ENCODE data around the gene COLGALT1. TPM values are rescaled to one million over a fixed set of nuclear protein-coding genes. Genes with fewer than 3 reads are reported as not detected.
"Not testable (repeated sequence)": the region's sequence is repeated elsewhere in the genome, so short reads cannot be mapped to it uniquely, and the experiment has no call there.

COLGALT1 gene
- total RNA-seq, 4 donors from 2014 or later = 54.2 to 92.6 (median 61.5) TPM

DNA sequence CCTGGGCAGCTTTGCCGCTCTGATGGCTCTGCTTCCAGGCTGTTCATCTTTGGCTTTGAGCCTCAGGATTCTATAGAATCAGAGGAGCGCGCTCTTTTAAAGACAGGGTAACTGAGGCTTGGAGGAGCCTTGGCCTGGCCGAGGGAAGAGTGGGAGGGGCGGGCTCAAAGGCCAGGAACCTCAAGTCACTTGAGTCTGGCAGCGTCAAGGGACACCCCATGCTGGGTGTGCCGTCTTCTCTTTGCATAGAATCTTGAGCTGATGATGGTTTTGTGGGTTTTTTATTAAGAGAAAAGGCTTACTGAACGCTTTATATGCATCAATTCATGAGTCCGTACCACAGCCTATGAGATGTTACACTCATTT is 42.9 kb upstream of the COLGALT1 start:
- Histone ChIP-seq H3K36me3 (peaks cover 12 to 24% (median 18%) of the 10 kb centered on the region in 4 donors), H3K4me3 (peak overlapping the region; percentile 74 to 99 (median 94)), H3K4me1 (peaks cover 17 to 53% (median 45%) of the 10 kb centered on the region in 4 donors), H3K9me3 (peaks cover 0 to 6% (median 2%) of the 10 kb centered on the region in 4 donors), H3K27me3 (peaks cover 0 to 4% (median 0%) of the 10 kb centered on the region in 4 donors), H3K27ac (replicated peaks in 1 of 4) (peak overlapping the region; percentile 98 to 100 (median 99))
- 55% methylated on average over 9 of the region's 9 CpGs for WGBS
- TF ChIP-seq EP300 (IDR thresholded peaks at IDR 0.05) (no peak), POLR2A (IDR thresholded peaks at IDR 0.05; ENCODE audit: low read depth) (no peak), POLR2AphosphoS5 (IDR thresholded peaks at IDR 0.05) (no peak)
- TF ChIP-seq, protein P1, sequence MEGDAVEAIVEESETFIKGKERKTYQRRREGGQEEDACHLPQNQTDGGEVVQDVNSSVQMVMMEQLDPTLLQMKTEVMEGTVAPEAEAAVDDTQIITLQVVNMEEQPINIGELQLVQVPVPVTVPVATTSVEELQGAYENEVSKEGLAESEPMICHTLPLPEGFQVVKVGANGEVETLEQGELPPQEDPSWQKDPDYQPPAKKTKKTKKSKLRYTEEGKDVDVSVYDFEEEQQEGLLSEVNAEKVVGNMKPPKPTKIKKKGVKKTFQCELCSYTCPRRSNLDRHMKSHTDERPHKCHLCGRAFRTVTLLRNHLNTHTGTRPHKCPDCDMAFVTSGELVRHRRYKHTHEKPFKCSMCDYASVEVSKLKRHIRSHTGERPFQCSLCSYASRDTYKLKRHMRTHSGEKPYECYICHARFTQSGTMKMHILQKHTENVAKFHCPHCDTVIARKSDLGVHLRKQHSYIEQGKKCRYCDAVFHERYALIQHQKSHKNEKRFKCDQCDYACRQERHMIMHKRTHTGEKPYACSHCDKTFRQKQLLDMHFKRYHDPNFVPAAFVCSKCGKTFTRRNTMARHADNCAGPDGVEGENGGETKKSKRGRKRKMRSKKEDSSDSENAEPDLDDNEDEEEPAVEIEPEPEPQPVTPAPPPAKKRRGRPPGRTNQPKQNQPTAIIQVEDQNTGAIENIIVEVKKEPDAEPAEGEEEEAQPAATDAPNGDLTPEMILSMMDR (IDR thresholded peaks at IDR 0.05) = no peak
- intact Hi-C loops (cut with DNase I) = no loop called here
- DNase-seq (ENCODE audit: extremely low spot score) = no peak

DNA sequence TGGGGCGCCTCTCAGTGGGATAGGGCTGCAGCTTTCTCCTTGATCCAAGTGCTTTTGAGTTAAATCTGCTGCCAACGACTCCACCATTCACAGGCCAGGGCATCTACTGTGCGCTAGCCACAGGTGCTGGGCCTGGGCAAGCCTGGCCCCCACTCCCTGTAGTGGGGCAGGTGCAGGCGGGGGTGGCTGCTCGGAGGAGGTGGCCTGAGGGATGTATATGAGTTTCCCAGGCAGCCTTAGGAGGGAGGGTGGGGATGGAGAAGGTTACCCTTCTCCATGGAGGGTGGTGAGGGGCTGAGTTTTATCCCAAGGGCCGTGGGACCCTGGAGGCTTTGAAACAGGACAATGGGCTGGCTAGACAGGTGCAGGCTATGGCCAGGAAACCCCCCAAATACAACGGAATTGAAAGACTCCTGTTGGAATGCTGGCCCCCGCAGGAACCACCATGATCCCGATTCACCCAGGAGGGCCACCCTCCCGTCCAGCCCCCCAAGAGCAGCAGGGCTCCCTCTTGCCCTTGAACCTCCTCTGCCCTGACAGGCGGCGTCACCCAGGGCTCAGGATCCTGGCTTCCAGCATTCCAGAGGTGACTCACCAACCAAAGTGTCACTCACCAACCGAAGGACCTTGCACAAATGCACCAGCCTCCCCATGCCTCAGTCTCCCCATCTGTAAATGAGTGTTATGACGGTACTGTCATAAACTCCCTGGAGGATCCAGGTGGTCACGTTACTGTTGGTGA is 39.9 kb upstream of the COLGALT1 start:
- TF ChIP-seq POLR2A (IDR thresholded peaks at IDR 0.05; ENCODE audit: low read depth) (no peak), EP300 (IDR thresholded peaks at IDR 0.05) (no peak), POLR2AphosphoS5 (IDR thresholded peaks at IDR 0.05) (no peak)
- TF ChIP-seq, protein P1 (IDR thresholded peaks at IDR 0.05) = no peak
- no peak overlapping the region for H3K4me3 ChIP-seq
- intact Hi-C loops (cut with DNase I) = no loop called here
- no peak overlapping the region for H3K27ac ChIP-seq (replicated peaks in 1 of 4)
- no peak for DNase-seq (ENCODE audit: extremely low spot score)
- WGBS = 94% methylated on average over 10 of the region's 15 CpGs
- peaks cover 19 to 52% (median 37%) of the 10 kb centered on the region in 4 donors for H3K36me3 ChIP-seq
- peaks cover 0 to 4% (median 0%) of the 10 kb centered on the region in 4 donors for H3K27me3 ChIP-seq
- peaks cover 9 to 23% (median 18%) of the 10 kb centered on the region in 4 donors for H3K4me1 ChIP-seq
- H3K9me3 ChIP-seq = peaks cover 0 to 16% (median 7%) of the 10 kb centered on the region in 4 donors

DNA sequence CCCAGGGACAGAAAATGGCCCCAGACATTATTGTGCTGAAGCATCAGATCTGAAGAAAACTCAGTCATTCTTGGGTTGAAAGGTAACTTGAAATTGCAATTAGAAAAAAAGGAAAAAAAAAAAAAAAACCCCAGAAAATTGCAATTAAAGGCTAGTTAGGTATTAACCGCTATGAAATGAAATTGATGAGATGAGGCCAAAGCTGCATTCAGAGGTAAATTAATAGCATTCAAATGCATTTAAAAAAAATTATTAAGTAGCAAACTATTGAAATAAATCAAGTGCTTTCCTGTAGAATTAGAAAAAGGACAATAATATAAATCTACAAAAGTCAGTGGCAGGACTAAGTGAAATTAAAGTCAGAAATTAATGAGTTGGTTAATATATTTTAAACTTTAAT is 37.6 kb upstream of the COLGALT1 start:
- H3K9me3 ChIP-seq = peaks cover 0 to 16% (median 7%) of the 10 kb centered on the region in 4 donors
- H3K4me1 ChIP-seq = peaks cover under 1 to 12% (median 7%) of the 10 kb centered on the region in 4 donors
- intact Hi-C loops (cut with DNase I) = no loop called here
- no peaks in the 10 kb centered on the region for H3K27me3 ChIP-seq
- WGBS = 95% methylated on average over 1 of the region's 1 CpG
- H3K36me3 ChIP-seq = peaks cover 19 to 64% (median 47%) of the 10 kb centered on the region in 4 donors
- H3K27ac ChIP-seq (replicated peaks in 1 of 4) = no peak overlapping the region
- TF ChIP-seq POLR2A (IDR thresholded peaks at IDR 0.05; ENCODE audit: low read depth) (no peak), EP300 (IDR thresholded peaks at IDR 0.05) (no peak), POLR2AphosphoS5 (IDR thresholded peaks at IDR 0.05) (no peak)
- TF ChIP-seq, protein P1 (IDR thresholded peaks at IDR 0.05) = no peak
- DNase-seq (ENCODE audit: extremely low spot score) = no peak
- H3K4me3 ChIP-seq = no peak overlapping the region

DNA sequence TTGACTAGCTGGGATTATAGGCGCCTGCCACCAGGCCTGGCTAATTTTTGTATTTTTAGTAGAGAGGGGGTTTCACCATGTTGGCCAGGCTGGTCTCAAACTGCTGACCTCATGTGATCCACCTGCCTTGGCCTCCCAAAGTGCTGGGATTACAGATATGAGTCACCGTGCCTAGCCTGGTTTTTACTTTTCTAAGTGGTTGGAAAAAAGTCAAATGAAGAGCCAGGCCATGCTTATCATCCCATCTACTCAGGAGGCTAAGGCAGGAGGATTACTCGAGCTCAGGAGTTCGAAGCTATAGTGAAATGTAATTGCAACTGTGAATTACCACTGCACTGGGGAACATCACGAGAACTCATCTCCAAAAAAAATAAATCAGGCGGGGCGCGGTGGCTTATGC is 36.8 kb upstream of the COLGALT1 start:
- intact Hi-C loops (cut with DNase I) = not testable (repeated sequence)

DNA sequence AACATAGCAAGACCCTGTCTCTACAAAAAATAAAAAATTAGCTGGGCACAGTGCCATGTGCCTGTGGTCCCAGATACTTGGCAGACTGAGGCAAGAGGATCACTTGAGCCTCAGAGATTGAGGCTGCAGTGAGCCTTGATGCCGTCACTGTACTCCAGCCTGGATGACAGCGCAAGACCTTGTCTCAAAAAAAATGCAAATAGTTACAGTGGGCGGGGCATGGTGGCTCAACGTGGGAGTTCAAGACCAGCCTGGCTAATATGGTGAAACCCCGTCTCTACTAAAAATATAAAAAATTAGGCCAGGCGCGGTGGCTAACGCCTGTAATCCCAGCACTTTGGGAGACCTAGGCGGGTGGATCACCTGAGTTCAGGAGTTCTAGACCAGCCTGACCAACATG is 35.5 kb upstream of the COLGALT1 start:
- no peak for DNase-seq (ENCODE audit: extremely low spot score)
- Histone ChIP-seq H3K27me3 (peaks cover 0 to 14% (median 2%) of the 10 kb centered on the region in 4 donors), H3K9me3 (peaks cover 0 to 16% (median 7%) of the 10 kb centered on the region in 4 donors), H3K36me3 (peaks cover 19 to 64% (median 47%) of the 10 kb centered on the region in 4 donors), H3K27ac (replicated peaks in 1 of 4) (no peak overlapping the region), H3K4me3 (no peak overlapping the region), H3K4me1 (peaks cover 7 to 13% (median 9%) of the 10 kb centered on the region in 4 donors)
- WGBS = 86% methylated on average over 9 of the region's 9 CpGs
- intact Hi-C loops (cut with DNase I) = no loop called here
- TF ChIP-seq, protein P1 (IDR thresholded peaks at IDR 0.05) = no peak
- no peak for TF ChIP-seq EP300 (IDR thresholded peaks at IDR 0.05)
- no peak for TF ChIP-seq POLR2A (IDR thresholded peaks at IDR 0.05; ENCODE audit: low read depth)
- no peak for TF ChIP-seq POLR2AphosphoS5 (IDR thresholded peaks at IDR 0.05)

More for the DNA sequence above, 36.8 kb upstream of the COLGALT1 start:
- not testable (repeated sequence) for H3K27me3 ChIP-seq; H3K27ac ChIP-seq (replicated peaks in 1 of 4); DNase-seq (ENCODE audit: extremely low spot score); H3K4me3 ChIP-seq
- H3K36me3 ChIP-seq = peaks cover 19 to 64% (median 47%) of the 10 kb centered on the region in 4 donors
- H3K9me3 ChIP-seq = peaks cover 0 to 16% (median 7%) of the 10 kb centered on the region in 4 donors
- WGBS = 91% methylated on average over 8 of the region's 8 CpGs
- peaks cover 7 to 12% (median 10%) of the 10 kb centered on the region in 4 donors for H3K4me1 ChIP-seq

All from esophagus muscularis mucosa (tissue), 4 donors.